Sigmoid colon (tissue), 7 donors: ENCODE measurements around the gene MBP. TPM values are rescaled to one million over a fixed set of nuclear protein-coding genes. Genes with fewer than 3 reads are reported as not detected.
A peak's percentile ranks its signal among the peaks of the same experiment; 100 is the strongest.

Experiments
- DNase-seq: peaks from one replicate; pipeline ENCODE4 v3.0.0-alpha.2; 2019
- H3K27ac ChIP-seq, 4 donors: fragments of 200-600 bp; sonication (generic); one replicate each; pipeline ENCODE4 v1.5.1; 2016 to 2019; ENCODE audit warnings: mild to moderate bottlenecking in 1 of 4
- H3K27me3 ChIP-seq, 3 donors: fragments of 200-600 bp; sonication (generic); one replicate each; pipeline ENCODE4 v1.5.1; 2019; ENCODE audit warnings: mild to moderate bottlenecking in 1 of 3
- H3K36me3 ChIP-seq, 4 donors: fragments of 200-600 bp; sonication (generic); one replicate each; pipeline ENCODE4 v1.5.1; 2016 to 2019
- H3K4me1 ChIP-seq, 4 donors: fragments of 200-600 bp; sonication (generic); one replicate each; pipeline ENCODE4 v1.5.1; 2017 to 2019
- H3K4me3 ChIP-seq, 4 donors: fragments of 200-600 bp; sonication (generic); one replicate each; pipeline ENCODE4 v1.5.1; 2017 to 2019; ENCODE audit warnings: mild to moderate bottlenecking in 2 of 4, moderate library complexity in 1 of 4
- H3K9me3 ChIP-seq, 4 donors: fragments of 200-600 bp in 3 of 4; sonication (generic) in 3 of 4; one replicate each; pipeline versions ENCODE4 v1.5.1 to v1.6.1; 2013 to 2019
- CTCF ChIP-seq, 4 experiments: fragments of 450-650 bp in 3 of 4; fragments of 200-600 bp in 1 of 4; IDR thresholded peaks; one replicate each; pipeline ENCODE4 v1.5.1; 2016 to 2019; ENCODE audit warnings: antibody characterized with exemption in 4 of 4, mild to moderate bottlenecking in 3 of 4, moderate library complexity in 2 of 4
- EP300 ChIP-seq, 4 donors: sonication (generic); formaldehyde crosslinking; IDR thresholded peaks; one replicate each; pipeline ENCODE4 v1.6.1; 2017; ENCODE audit warnings: antibody characterized with exemption in 4 of 4
- POLR2A ChIP-seq, 2 donors: fragments of 450-650 bp; IDR thresholded peaks; one replicate each; pipeline ENCODE4 v1.6.1; 2016; ENCODE audit warnings: antibody characterized with exemption in 2 of 2, mild to moderate bottlenecking in 2 of 2, moderate library complexity in 2 of 2
- POLR2AphosphoS5 ChIP-seq, 4 donors: sonication (generic); formaldehyde crosslinking; IDR thresholded peaks; one replicate each; pipeline ENCODE4 v1.6.1; 2017; ENCODE audit warnings: antibody characterized with exemption in 4 of 4
- WGBS, 2 donors: extraction: QIAGEN DNeasy Blood & Tissue Kit; methylation state at CpG; one replicate each; pipeline ENCODE4 v1.1.7; 2013; 5-methylcytosine and 5-hydroxymethylcytosine counted together
- intact Hi-C: fragments of 100-400 bp; cut with DNase I; formaldehyde crosslinking; loops from one replicate; pipeline ENCODE4 v1.15.1; 2023
- polyA plus RNA-seq, 3 donors: library from polyadenylated mRNA; stranded (reverse); fragments of 200-250 nt; gene quantifications; one replicate each; pipeline ENCODE4 v1.2.3, GENCODE V29; 2013
- total RNA-seq, 4 donors: library from RNA; depleted of rRNA; stranded (reverse); fragments of >200 nt; gene quantifications; one replicate each; pipeline ENCODE4 v1.1.0, GENCODE V29; 2016
- donor health status: healthy with polysubstance abuse.
- donor health status: Bipolar disorder and iron deficiency.
- donor health status: healthy.

Gene MBP
- total and polyA plus RNA-seq, 7 donors: 18.3 to 30.7 (median 24.0) TPM

- H3K27me3 ChIP-seq: no peaks in the 10 kb centered on the region
- no peak for DNase-seq
- intact Hi-C loops: no loop called here
- no peak for TF ChIP-seq POLR2A (IDR thresholded peaks at IDR 0.05)
- no peak for TF ChIP-seq POLR2AphosphoS5 (IDR thresholded peaks at IDR 0.05)
- no peak for TF ChIP-seq EP300 (IDR thresholded peaks at IDR 0.05)
- no peak for TF ChIP-seq CTCF (IDR thresholded peaks at IDR 0.05)
- H3K9me3 ChIP-seq: no peaks in the 10 kb centered on the region
- WGBS, 2 donors: 73 to 84% methylated on average over 8 of the region's 8 CpGs
- peak overlapping the region; percentile 68 to 84 (median 78) for H3K27ac ChIP-seq
- no peak overlapping the region for H3K4me3 ChIP-seq
- H3K36me3 ChIP-seq: no peaks in the 10 kb centered on the region
- H3K4me1 ChIP-seq: peaks cover 0 to 59% (median 44%) of the 10 kb centered on the region in 4 donors
Observed at GRCh38 chr18:77100751-77101355, 31.7 kb downstream of the MBP start.

GRCh38 chr18:77099485-77100370 lies 32.9 kb downstream of the MBP start:
- peaks cover 0 to 70% (median 53%) of the 10 kb centered on the region in 4 donors for H3K4me1 ChIP-seq
- no peaks in the 10 kb centered on the region for H3K9me3 ChIP-seq
- DNase-seq: no peak
- WGBS, 2 donors: 65 to 85% methylated on average over 21 of the region's 21 CpGs
- intact Hi-C loops: no loop called here
- H3K4me3 ChIP-seq: no peak overlapping the region
- no peak for TF ChIP-seq POLR2A (IDR thresholded peaks at IDR 0.05)
- TF ChIP-seq EP300 (IDR thresholded peaks at IDR 0.05): no peak
- no peak for TF ChIP-seq CTCF (IDR thresholded peaks at IDR 0.05)
- no peak for TF ChIP-seq POLR2AphosphoS5 (IDR thresholded peaks at IDR 0.05)
- no peaks in the 10 kb centered on the region for H3K36me3 ChIP-seq
- no peaks in the 10 kb centered on the region for H3K27me3 ChIP-seq
- H3K27ac ChIP-seq: peak overlapping the region in 2 of 4 donors; percentile 74 to 82

- Histone ChIP-seq H3K36me3 (no peaks in the 10 kb centered on the region), H3K9me3 (no peaks in the 10 kb centered on the region), H3K27ac (peak overlapping the region in 3 of 4 donors; percentile 27 to 74 (median 53)), H3K4me1 (peaks cover 0 to 72% (median 54%) of the 10 kb centered on the region in 4 donors), H3K4me3 (no peak overlapping the region), H3K27me3 (no peaks in the 10 kb centered on the region)
- 62 to 79% methylated on average over 17 of the region's 17 CpGs for WGBS, 2 donors
- intact Hi-C loops: no loop called here
- TF ChIP-seq POLR2A (IDR thresholded peaks at IDR 0.05) (no peak), POLR2AphosphoS5 (IDR thresholded peaks at IDR 0.05) (no peak), CTCF (IDR thresholded peaks at IDR 0.05) (no peak), EP300 (IDR thresholded peaks at IDR 0.05) (no peak)
- DNase-seq: no peak
Observed at GRCh38 chr18:77098538-77099174, 33.9 kb downstream of the MBP start.

- Histone ChIP-seq H3K36me3 (no peaks in the 10 kb centered on the region), H3K27me3 (no peaks in the 10 kb centered on the region), H3K27ac (peak overlapping the region in 3 of 4 donors; percentile 27 to 74 (median 65)), H3K4me1 (peaks cover 0 to 72% (median 53%) of the 10 kb centered on the region in 4 donors), H3K9me3 (no peaks in the 10 kb centered on the region), H3K4me3 (no peak overlapping the region)
- DNase-seq: no peak
- TF ChIP-seq CTCF (IDR thresholded peaks at IDR 0.05): no peak
- no peak for TF ChIP-seq POLR2AphosphoS5 (IDR thresholded peaks at IDR 0.05)
- no peak for TF ChIP-seq POLR2A (IDR thresholded peaks at IDR 0.05)
- TF ChIP-seq EP300 (IDR thresholded peaks at IDR 0.05): no peak
- intact Hi-C loops: no loop called here
- WGBS, 2 donors: 80% methylated on average over 2 of the region's 2 CpGs
Observed at GRCh38 chr18:77098029-77098428, 34.6 kb downstream of the MBP start.
